CD4-positive, alpha-beta T cell treated with Interleukin-15 for 4 hours (primary cell): ENCODE data around the gene TMEM117.
"Not testable (repeated sequence)": the region's sequence is repeated elsewhere in the genome, so short reads cannot be mapped to it uniquely, and the experiment has no call there.

Source experiments
- DNase-seq: peaks from one replicate; pipeline ENCODE4 v3.0.0-alpha.2; 2020; ENCODE audit warnings: low spot score

Gene TMEM117

GRCh38 chr12:44100264-44100663 lies 264.4 kb downstream of the TMEM117 start:
- DNase-seq: no peak

DNA sequence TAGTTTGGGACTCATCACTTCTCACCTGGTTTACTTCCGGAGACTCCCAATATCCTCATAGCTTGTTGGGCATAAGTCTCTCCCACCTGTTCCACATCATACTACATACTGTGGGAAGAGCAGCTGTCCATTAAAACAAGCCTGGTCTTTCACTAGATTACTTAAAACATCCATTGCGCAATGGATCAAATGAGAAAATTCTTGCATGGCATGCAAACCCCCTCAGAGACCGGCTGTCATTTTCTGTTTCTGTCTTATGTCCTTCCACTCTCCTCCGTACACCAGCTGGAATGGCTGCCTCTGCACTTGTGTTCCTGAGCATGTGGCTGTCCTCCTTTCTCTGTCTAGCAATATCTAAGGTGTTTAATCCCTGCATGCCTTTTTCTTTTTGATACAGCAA lies 265.6 kb downstream of the TMEM117 start:
- DNase-seq: no peak

- no peak for DNase-seq
Measured at GRCh38 chr12:44114906-44115305, 279.0 kb downstream of the TMEM117 start.

DNA sequence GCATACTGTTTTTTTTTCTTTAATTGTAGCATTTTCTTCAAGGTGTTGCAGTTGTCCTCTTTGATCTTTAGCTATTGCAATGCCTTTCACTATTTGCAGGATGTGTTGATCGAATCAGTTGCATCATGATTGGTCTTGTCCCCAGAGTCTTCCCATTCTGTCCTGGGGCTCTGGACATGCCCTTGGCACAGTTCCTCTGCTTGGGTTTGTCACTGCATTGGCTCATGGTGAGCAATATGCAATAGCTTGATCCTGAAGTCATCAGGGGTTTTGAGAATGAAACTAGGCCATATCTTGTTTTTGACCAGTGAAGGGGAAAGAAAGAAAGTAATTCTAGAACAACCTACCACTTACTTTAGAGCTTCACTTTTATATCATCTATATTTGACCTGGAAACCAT lies 281.5 kb downstream of the TMEM117 start:
- DNase-seq: no peak

DNA sequence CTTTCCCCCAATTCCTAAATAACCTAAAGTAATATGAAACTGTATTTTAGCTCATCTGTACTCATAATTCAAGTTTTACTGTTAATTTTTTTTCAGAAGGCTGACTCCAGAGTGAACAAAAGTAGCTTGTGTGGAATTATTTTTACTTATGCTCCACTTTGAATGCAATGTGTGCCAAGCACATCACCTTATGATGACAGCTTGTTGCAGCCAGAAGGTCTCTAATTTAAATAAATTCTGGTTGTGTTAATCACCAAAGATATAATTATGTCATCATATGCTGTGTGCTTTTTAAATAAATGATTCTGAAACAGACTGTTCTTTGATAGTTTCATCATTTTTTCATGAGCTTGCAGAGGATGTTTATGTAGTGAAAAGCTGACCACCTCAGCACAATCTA lies 283.1 kb downstream of the TMEM117 start:
- no peak for DNase-seq

DNA sequence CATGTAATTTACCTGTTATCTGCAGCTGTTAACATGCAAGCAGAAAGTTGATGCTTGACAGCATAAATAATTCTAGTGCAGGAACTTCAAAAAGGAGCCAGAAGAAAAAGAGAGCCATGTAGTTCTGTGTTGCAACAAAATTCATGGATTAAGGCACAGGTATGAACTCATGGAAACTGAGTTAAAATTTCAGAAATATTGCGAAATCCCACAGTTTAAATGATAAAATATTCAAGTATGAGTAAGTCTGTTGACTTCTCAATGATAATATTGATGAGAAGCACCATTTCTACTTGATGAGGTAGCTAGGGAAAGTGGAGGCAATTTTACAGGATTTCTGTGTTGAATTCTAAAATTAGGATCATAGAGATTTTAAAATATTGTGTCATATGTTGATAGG lies 290.9 kb downstream of the TMEM117 start:
- no peak for DNase-seq

- DNase-seq: no peak
Measured at GRCh38 chr12:44127966-44128710, 292.3 kb downstream of the TMEM117 start.

- DNase-seq: no peak
Measured at GRCh38 chr12:44143175-44143574, 307.3 kb downstream of the TMEM117 start.

DNA sequence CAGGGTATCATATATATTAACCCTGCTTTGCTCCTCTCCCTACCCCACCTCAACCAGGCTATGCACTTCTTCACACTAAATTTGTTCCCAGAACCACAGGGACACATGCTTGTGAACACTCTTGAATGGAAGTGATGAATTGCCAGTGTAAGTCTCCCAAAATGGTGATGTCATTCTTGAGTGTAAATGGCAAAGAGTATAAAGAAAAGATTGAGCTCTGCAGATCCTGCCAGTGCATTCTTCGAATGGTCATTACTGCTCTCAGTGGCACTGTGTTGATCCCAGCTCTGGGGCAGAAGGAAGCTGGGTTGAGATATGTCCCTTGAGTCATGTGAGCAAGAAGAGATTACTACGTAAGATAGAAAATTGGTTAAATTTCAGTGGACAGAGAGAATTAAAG lies 313.1 kb downstream of the TMEM117 start:
- no peak for DNase-seq

DNA sequence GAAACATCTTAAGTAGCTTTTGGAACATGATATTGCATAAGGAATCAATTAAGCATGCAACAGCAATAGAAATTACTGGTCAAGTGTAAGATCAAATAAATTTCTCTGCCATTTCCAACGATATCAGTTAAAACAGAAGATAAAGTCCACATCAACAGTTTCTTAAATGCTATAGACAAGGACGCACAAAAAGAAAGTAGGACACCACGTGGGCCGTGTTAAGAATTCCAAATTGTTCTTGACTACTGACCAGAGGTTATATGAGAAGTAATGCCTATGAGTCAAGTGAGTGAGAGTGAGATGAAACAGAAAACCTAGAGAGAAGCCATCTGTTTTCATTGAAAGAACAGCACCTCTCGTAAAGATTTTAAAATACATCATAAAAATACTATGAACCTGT lies 318.2 kb downstream of the TMEM117 start:
- DNase-seq: no peak

DNA sequence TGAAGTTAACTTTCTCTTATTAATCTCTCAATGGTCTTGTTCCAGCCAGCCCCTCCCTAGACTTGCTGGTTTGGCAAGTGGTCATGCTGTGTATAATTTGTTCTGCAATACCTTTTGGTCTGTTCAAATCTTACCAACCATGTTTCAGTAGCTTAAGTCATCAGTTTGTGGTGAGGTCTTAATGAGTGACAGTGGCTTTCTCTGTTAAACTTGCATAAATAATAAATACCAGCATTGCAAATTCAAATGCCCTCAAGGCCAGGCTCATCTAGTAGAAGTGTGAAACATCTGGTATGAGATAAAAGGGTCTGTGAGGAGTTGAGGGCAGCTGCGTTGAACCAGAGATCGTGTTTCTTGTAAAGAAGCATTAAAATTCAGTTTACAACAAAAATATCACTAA lies 319.5 kb downstream of the TMEM117 start:
- no peak for DNase-seq

DNA sequence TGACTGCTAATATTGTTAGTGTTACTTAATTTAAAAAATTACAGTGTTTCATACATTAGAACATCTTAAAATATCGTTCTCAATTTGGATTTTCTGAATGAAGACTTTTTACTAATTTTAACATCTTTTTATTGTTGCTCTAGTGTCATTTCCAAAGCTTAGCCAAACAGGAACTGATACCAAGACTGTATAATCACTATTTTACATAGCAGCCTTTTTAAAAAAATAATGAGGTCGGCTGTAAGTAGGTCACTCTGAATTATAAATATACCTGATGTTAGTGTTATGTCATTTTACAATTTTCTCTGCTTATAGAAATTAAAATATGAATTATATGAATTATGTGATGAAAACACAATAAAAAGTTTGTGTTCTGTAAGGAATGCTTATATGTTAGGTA lies 321.5 kb downstream of the TMEM117 start:
- no peak for DNase-seq

- DNase-seq: no peak
Measured at GRCh38 chr12:44158746-44159145, 322.9 kb downstream of the TMEM117 start.

DNA sequence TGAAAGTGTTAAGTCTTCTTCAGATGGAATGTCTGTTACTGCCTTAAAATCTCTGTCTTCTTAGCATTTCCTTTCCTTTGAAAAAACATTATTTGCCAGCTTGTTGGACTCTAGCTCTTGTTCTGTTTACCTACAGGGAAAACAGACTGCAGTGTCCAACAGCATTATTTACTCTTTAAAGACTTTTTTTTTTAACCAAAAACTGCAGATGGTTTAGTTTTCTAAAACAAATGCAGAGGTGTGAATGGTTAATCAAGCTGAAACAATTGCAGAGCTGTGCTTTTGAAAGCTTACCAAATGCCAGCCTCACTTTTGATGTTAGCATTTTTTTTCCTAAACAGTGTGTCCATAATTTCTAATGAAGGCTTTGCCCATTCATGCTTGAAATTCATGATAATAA lies 323.3 kb downstream of the TMEM117 start:
- DNase-seq: no peak

DNA sequence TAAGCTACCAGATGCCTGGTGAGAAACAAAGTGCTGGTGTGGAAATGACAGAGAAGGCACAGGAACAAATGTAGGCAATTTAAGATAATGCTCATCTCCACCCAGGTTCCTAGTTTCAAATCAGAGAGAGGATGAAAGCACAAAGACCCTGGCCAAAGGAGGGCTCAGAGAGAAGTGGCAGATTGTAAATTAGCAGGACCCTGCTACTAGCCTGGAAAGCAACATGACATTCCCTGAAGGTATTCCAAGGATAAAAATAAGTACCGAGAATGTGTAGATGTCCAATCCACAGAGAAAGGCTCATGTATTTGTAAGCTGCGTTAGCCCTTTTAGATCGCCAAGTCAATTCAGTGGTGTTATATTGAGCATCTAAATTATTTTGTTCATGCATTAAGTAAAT lies 324.0 kb downstream of the TMEM117 start:
- no peak for DNase-seq

GRCh38 chr12:44162961-44163360 lies 327.1 kb downstream of the TMEM117 start:
- DNase-seq: no peak

- DNase-seq: no peak
Measured at GRCh38 chr12:44174053-44174452, 338.2 kb downstream of the TMEM117 start.

GRCh38 chr12:44184499-44185206 lies 348.8 kb downstream of the TMEM117 start:
- DNase-seq: no peak

DNA sequence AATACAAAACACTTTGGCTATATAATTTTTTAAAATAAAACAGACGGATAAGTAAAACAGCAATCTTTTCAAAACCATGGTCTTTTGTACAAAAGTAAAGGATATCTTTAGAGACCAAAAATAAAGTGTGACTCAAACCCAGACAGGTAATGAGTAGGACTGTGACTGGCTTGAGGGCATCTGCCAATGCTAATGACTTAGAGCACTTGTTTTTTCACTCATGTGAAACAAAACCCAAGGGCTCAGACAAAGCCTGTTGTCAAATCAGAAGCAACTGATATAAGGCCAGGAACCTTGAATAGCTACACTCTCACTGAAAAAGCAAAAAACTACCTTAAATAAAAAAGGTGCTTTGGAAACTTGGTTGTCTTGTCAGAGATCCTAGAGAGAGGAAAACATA lies 357.4 kb downstream of the TMEM117 start:
- no peak for DNase-seq

DNA sequence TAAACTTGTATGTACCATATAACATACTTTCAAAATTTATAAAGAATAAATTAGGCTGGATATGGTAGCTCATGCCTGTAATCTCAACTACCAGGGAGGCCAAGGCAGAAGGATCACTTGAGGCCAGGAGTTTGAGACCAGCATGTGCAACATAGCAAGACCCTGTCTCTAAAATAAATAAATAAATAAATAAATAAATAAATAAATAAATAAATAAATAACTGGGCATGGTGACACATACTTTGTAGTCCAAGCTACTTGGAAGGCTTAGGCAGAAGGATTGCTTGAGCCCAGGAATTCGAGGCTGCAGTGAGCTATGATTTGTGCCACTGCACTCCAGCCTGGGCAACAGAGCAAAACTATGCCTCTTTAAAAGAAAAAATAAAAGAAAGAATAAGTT lies 359.8 kb downstream of the TMEM117 start:
- not testable (repeated sequence) for DNase-seq

DNA sequence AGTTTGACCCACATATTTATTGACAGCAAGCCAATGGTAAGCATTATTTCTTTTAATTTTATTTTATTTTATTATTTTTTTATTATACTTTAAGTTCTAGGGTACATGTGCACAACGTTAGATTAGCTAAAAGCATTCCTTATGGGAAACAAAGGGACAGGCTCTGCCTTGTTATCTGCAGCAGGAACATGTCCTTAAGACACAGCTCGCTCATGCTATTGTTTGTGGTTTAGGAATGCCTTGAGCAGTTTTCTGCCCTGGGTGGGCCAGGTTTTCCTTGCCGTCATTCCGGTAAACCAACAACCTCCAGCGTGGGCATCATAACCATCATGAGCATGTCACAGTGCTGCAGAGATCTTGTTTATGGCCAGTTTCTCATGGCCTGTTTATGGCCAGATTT lies 370.2 kb downstream of the TMEM117 start:
- DNase-seq: no peak

DNA sequence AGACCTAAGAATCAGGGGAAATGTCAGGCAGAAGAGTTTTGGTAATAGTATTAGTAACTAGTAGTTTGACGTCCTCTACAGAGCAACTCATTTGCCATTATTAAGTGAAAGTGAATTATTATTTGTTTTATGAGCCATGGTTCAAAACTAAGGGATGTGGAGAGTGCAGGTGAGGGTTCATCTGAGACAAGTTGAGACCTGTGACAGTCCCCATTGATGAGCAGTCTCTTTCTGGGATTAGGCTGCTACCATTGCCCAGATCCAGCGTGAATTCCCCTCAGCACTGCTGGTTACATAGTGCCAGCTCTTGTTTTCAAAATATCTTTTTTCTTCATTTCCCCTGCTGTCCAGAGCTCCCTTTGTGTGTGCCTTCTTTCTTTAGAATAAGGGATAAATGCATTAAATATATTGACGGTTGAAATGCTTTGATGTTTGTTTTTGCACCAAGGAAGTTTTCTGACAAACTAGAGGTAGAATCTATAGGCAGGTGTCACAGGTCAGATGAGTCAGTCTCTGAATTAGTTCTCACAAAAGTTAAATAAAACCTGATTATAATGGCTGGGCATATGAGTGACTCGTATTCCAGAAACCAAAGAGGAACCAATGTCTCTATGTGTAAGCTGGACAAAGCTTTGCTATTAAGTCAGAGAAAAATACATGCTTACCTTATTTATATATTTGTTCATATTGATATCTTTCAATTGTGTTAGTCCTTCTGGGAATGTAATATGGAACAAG lies 381.4 kb downstream of the TMEM117 start:
- DNase-seq: no peak

- no peak for DNase-seq
Measured at GRCh38 chr12:44223736-44224135, 387.9 kb downstream of the TMEM117 start.
